ENCODE data around the gene ADAMTS17.

The ADAMTS17 gene

GRCh38 chr15:99969261-99969920 is 372.4 kb downstream of the ADAMTS17 start:
- in situ Hi-C loops (cut with MboI; ENCODE audit: low pct_unique_long_range_greater_than_20kb, low sequenced_read_pairs): no loop called here
- no peak for DNase-seq

GRCh38 chr15:99967841-99968371 is 373.9 kb downstream of the ADAMTS17 start:
- in situ Hi-C loops (cut with MboI; ENCODE audit: low pct_unique_long_range_greater_than_20kb, low sequenced_read_pairs): no loop called here
- no peak for DNase-seq

GRCh38 chr15:99966815-99967214 is 375.0 kb downstream of the ADAMTS17 start:
- in situ Hi-C loops (cut with MboI; ENCODE audit: low pct_unique_long_range_greater_than_20kb, low sequenced_read_pairs): no loop called here
- no peak for DNase-seq

- in situ Hi-C loops (cut with MboI; ENCODE audit: low pct_unique_long_range_greater_than_20kb, low sequenced_read_pairs): no loop called here
- no peak for DNase-seq
These were observed 376.4 kb downstream of the ADAMTS17 start for GRCh38 chr15:99965376-99965775.

- DNase-seq: no peak
- in situ Hi-C loops (cut with MboI; ENCODE audit: low pct_unique_long_range_greater_than_20kb, low sequenced_read_pairs): no loop called here
These were observed 377.8 kb downstream of the ADAMTS17 start for GRCh38 chr15:99963976-99964375.

GRCh38 chr15:99963096-99963825 is 378.5 kb downstream of the ADAMTS17 start:
- DNase-seq: no peak
- in situ Hi-C loops (cut with MboI; ENCODE audit: low pct_unique_long_range_greater_than_20kb, low sequenced_read_pairs): no loop called here

- in situ Hi-C loops (cut with MboI; ENCODE audit: low pct_unique_long_range_greater_than_20kb, low sequenced_read_pairs): no loop called here
- DNase-seq: no peak
These were observed 379.7 kb downstream of the ADAMTS17 start for GRCh38 chr15:99962006-99962561.

GRCh38 chr15:99961011-99961441 is 380.7 kb downstream of the ADAMTS17 start:
- in situ Hi-C loops (cut with MboI; ENCODE audit: low pct_unique_long_range_greater_than_20kb, low sequenced_read_pairs): no loop called here
- DNase-seq: no peak

- no peak for DNase-seq
- in situ Hi-C loops (cut with MboI; ENCODE audit: low pct_unique_long_range_greater_than_20kb, low sequenced_read_pairs): no loop called here
These were observed 382.4 kb downstream of the ADAMTS17 start for GRCh38 chr15:99959326-99959725.

- no peak for DNase-seq
- in situ Hi-C loops (cut with MboI; ENCODE audit: low pct_unique_long_range_greater_than_20kb, low sequenced_read_pairs): no loop called here
These were observed 383.2 kb downstream of the ADAMTS17 start for GRCh38 chr15:99958426-99959097.

GRCh38 chr15:99957642-99958013 is 384.1 kb downstream of the ADAMTS17 start:
- in situ Hi-C loops (cut with MboI; ENCODE audit: low pct_unique_long_range_greater_than_20kb, low sequenced_read_pairs): no loop called here
- DNase-seq: no peak

GRCh38 chr15:99956820-99957641 is 384.7 kb downstream of the ADAMTS17 start:
- DNase-seq: no peak
- in situ Hi-C loops (cut with MboI; ENCODE audit: low pct_unique_long_range_greater_than_20kb, low sequenced_read_pairs): no loop called here

GRCh38 chr15:99956022-99956775 is 385.6 kb downstream of the ADAMTS17 start:
- in situ Hi-C loops (cut with MboI; ENCODE audit: low pct_unique_long_range_greater_than_20kb, low sequenced_read_pairs): no loop called here
- DNase-seq: no peak

GRCh38 chr15:99955532-99955931 is 386.2 kb downstream of the ADAMTS17 start:
- DNase-seq: no peak
- in situ Hi-C loops (cut with MboI; ENCODE audit: low pct_unique_long_range_greater_than_20kb, low sequenced_read_pairs): no loop called here

GRCh38 chr15:99955181-99955525 is 386.6 kb downstream of the ADAMTS17 start:
- DNase-seq: no peak
- in situ Hi-C loops (cut with MboI; ENCODE audit: low pct_unique_long_range_greater_than_20kb, low sequenced_read_pairs): no loop called here

GRCh38 chr15:99954361-99955180 is 387.2 kb downstream of the ADAMTS17 start:
- in situ Hi-C loops (cut with MboI; ENCODE audit: low pct_unique_long_range_greater_than_20kb, low sequenced_read_pairs): no loop called here
- DNase-seq: no peak

- in situ Hi-C loops (cut with MboI; ENCODE audit: low pct_unique_long_range_greater_than_20kb, low sequenced_read_pairs): no loop called here
- DNase-seq: no peak
These were observed 387.9 kb downstream of the ADAMTS17 start for GRCh38 chr15:99953886-99954285.

- no peak for DNase-seq
- in situ Hi-C loops (cut with MboI; ENCODE audit: low pct_unique_long_range_greater_than_20kb, low sequenced_read_pairs): no loop called here
These were observed 390.3 kb downstream of the ADAMTS17 start for GRCh38 chr15:99951511-99951910.

All from KBM-7 (cell line).